Activated CD4-positive, alpha-beta memory T cell treated with anti-CD3 and anti-CD28 coated beads, Interleukin-2, amount 10 ng/mL, durations not matched to agents 7 days and 5 days (primary cell): Measurements from ENCODE around the gene GRIK3. TPM values are rescaled to one million over a fixed set of nuclear protein-coding genes. Genes with fewer than 3 reads are reported as not detected.

Experiments
- CTCF ChIA-PET: fragments of 350-600 bp; sonication (Branson Sonifier 250); formaldehyde crosslinking; loops from one replicate; lab custom pipeline; 2021; ENCODE audit warnings: antibody characterized with exemption, inconsistent platforms; lab: Charles Lee
- POLR2A ChIA-PET: fragments of 350-600 bp; sonication (Branson Sonifier 250); formaldehyde crosslinking; loops from one replicate; lab custom pipeline; 2021; ENCODE audit warnings: antibody characterized with exemption; lab: Charles Lee
- DNase-seq: peaks from one replicate; pipeline ENCODE4 v3.0.0-alpha.2; 2020
- H3K27ac Mint-ChIP-seq: one replicate; pipeline ENCODE4 v1.8.0; 2021; ENCODE audit warnings: mild to moderate bottlenecking, mixed read lengths
- H3K27me3 Mint-ChIP-seq: one replicate; pipeline ENCODE4 v1.8.0; 2021; ENCODE audit warnings: mixed read lengths
- H3K36me3 Mint-ChIP-seq: one replicate; pipeline ENCODE4 v1.8.0; 2021; ENCODE audit warnings: low read depth, mixed read lengths
- H3K4me1 Mint-ChIP-seq: one replicate; pipeline ENCODE4 v1.8.0; 2021; ENCODE audit warnings: mixed read lengths
- H3K4me3 Mint-ChIP-seq: one replicate; pipeline ENCODE4 v1.8.0; 2021; ENCODE audit warnings: mild to moderate bottlenecking, mixed read lengths
- H3K9me3 Mint-ChIP-seq: one replicate; pipeline ENCODE4 v1.8.0; 2021; ENCODE audit warnings: mixed read lengths
- total RNA-seq, 2 experiments: library from RNA; stranded (reverse); gene quantifications; one replicate each; pipeline ENCODE4 v1.2.3, GENCODE V29; 2021

Gene GRIK3
- total RNA-seq, 2 experiments from 2014 or later = not detected

- no peaks in the 10 kb centered on the region for H3K4me1 Mint-ChIP-seq
- no peak for DNase-seq
- H3K9me3 Mint-ChIP-seq = no peaks in the 10 kb centered on the region
- H3K27ac Mint-ChIP-seq = no peak overlapping the region
- CTCF ChIA-PET = no interaction called here
- peaks cover 6% of the 10 kb centered on the region for H3K27me3 Mint-ChIP-seq
- no peaks in the 10 kb centered on the region for H3K36me3 Mint-ChIP-seq
- H3K4me3 Mint-ChIP-seq = no peak overlapping the region
- POLR2A ChIA-PET = no interaction called here
Measured at GRCh38 chr1:36752891-36753361, 281.4 kb downstream of the GRIK3 start.

DNA sequence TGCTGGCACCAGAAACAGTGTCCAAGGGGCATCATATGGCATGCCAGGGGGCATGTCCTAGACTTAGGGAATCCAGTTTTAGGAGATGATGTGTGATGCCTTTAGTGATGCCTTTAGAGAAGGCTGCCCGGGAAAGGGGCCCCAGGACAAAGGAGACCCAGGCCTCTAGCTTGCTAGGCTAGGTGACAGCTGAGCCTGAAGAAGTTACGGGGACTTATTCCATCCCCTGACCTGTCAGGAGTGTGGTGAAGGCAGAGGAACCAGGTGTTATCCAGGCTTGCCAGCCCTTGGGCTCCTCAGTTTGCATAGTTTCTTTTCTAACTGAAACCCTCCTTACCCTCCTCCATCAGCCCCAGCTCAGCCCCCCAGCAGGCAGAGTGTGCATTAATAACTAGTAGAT is 281.9 kb downstream of the GRIK3 start:
- H3K4me1 Mint-ChIP-seq = no peaks in the 10 kb centered on the region
- ChIA-PET CTCF (no interaction called here), POLR2A (no interaction called here)
- no peak overlapping the region for H3K27ac Mint-ChIP-seq
- no peak for DNase-seq
- H3K27me3 Mint-ChIP-seq = peaks cover 8% of the 10 kb centered on the region
- no peaks in the 10 kb centered on the region for H3K9me3 Mint-ChIP-seq
- H3K36me3 Mint-ChIP-seq = no peaks in the 10 kb centered on the region
- H3K4me3 Mint-ChIP-seq = no peak overlapping the region

GRCh38 chr1:36751525-36751924 is 282.8 kb downstream of the GRIK3 start:
- ChIA-PET CTCF (no interaction called here), POLR2A (no interaction called here)
- no peak overlapping the region for H3K4me3 Mint-ChIP-seq
- H3K36me3 Mint-ChIP-seq = no peaks in the 10 kb centered on the region
- no peak overlapping the region for H3K27ac Mint-ChIP-seq
- H3K9me3 Mint-ChIP-seq = no peaks in the 10 kb centered on the region
- H3K4me1 Mint-ChIP-seq = no peaks in the 10 kb centered on the region
- DNase-seq = no peak
- peaks cover 10% of the 10 kb centered on the region for H3K27me3 Mint-ChIP-seq

DNA sequence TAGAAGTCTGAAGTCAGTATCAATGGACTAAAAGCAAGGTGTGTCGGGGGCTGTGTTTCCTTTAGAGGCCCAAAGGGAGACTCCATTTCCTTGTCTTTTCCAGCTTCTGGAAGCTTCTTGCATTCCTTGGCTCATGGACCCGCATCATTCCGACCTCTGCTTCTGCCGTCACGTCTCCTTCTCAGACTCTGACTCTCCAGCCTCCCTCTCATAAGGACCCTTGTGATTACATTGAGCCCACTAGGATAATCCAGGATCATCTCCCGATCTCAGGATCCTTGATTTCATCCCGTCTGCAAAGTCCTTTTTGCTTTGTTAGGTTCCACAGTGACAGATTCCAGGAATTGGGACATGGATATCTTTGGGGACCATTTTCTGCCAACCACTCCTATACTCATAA is 285.8 kb downstream of the GRIK3 start:
- Mint-ChIP-seq H3K9me3 (no peaks in the 10 kb centered on the region), H3K27ac (no peak overlapping the region), H3K27me3 (peaks cover 15% of the 10 kb centered on the region), H3K36me3 (no peaks in the 10 kb centered on the region), H3K4me3 (no peak overlapping the region), H3K4me1 (no peaks in the 10 kb centered on the region)
- POLR2A ChIA-PET = no interaction called here
- no peak for DNase-seq
- CTCF ChIA-PET = no interaction called here
